Measurements from ENCODE around the gene SULF2.

- TF ChIP-seq RAD21 (IDR thresholded peaks at IDR 0.05; ENCODE audit: low read depth): no peak
- no peak for TF ChIP-seq CREB1 (IDR thresholded peaks at IDR 0.05; ENCODE audit: low read depth)
- no peak for TF ChIP-seq EP300 (IDR thresholded peaks at IDR 0.05; ENCODE audit: borderline replicate concordance)
- TF ChIP-seq TAF1 (IDR thresholded peaks at IDR 0.05; ENCODE audit: low read depth): no peak
These were observed 121.2 kb downstream of the SULF2 start for GRCh38 chr20:47664068-47664437.
